ENCODE results near the gene ABHD17C. TPM values are rescaled to one million over a fixed set of nuclear protein-coding genes. Genes with fewer than 3 reads are reported as not detected.

The ABHD17C gene
- total and polyA plus RNA-seq, 2 experiments from 2014 or later, result 11.3 to 23.8 TPM

DNA sequence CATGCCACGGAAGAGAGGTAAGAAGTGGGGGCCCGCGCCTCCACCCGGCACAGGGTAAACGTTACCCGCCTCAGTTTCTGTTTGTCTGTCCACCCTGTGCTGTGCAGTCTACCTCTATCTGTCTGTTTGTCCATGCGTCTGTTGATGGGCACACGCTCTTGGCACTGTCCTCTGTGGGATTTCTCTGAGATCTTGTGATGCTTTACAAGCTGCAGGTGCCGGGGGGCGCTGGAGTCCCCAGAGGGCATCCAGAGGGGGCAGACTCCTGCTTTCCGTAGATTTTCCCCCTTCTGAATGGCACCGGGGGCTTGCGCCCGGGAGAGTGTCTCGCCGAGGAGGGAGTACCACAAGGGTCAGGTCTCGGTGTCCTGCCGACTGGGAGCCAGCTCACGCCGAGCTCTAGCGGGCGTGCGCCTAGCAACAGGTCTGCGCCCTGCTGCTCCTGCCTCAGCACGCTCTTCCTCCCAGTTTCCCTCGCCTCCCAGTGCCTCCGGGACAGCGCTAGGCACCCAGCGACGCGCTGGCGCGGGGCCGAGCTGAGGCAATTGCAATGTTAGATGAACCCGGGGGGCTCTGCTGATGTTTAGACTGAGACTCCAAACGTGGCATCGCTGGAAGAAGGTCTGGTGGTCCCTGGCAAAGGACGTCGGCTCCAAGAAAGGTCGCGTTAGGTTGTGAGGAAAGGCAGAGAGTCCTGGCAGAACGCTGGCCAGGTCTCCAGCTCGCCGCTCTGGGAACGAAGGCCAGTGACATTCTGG is 84.7 kb downstream of the ABHD17C start (continued):
- TF ChIP-seq, protein P1, sequence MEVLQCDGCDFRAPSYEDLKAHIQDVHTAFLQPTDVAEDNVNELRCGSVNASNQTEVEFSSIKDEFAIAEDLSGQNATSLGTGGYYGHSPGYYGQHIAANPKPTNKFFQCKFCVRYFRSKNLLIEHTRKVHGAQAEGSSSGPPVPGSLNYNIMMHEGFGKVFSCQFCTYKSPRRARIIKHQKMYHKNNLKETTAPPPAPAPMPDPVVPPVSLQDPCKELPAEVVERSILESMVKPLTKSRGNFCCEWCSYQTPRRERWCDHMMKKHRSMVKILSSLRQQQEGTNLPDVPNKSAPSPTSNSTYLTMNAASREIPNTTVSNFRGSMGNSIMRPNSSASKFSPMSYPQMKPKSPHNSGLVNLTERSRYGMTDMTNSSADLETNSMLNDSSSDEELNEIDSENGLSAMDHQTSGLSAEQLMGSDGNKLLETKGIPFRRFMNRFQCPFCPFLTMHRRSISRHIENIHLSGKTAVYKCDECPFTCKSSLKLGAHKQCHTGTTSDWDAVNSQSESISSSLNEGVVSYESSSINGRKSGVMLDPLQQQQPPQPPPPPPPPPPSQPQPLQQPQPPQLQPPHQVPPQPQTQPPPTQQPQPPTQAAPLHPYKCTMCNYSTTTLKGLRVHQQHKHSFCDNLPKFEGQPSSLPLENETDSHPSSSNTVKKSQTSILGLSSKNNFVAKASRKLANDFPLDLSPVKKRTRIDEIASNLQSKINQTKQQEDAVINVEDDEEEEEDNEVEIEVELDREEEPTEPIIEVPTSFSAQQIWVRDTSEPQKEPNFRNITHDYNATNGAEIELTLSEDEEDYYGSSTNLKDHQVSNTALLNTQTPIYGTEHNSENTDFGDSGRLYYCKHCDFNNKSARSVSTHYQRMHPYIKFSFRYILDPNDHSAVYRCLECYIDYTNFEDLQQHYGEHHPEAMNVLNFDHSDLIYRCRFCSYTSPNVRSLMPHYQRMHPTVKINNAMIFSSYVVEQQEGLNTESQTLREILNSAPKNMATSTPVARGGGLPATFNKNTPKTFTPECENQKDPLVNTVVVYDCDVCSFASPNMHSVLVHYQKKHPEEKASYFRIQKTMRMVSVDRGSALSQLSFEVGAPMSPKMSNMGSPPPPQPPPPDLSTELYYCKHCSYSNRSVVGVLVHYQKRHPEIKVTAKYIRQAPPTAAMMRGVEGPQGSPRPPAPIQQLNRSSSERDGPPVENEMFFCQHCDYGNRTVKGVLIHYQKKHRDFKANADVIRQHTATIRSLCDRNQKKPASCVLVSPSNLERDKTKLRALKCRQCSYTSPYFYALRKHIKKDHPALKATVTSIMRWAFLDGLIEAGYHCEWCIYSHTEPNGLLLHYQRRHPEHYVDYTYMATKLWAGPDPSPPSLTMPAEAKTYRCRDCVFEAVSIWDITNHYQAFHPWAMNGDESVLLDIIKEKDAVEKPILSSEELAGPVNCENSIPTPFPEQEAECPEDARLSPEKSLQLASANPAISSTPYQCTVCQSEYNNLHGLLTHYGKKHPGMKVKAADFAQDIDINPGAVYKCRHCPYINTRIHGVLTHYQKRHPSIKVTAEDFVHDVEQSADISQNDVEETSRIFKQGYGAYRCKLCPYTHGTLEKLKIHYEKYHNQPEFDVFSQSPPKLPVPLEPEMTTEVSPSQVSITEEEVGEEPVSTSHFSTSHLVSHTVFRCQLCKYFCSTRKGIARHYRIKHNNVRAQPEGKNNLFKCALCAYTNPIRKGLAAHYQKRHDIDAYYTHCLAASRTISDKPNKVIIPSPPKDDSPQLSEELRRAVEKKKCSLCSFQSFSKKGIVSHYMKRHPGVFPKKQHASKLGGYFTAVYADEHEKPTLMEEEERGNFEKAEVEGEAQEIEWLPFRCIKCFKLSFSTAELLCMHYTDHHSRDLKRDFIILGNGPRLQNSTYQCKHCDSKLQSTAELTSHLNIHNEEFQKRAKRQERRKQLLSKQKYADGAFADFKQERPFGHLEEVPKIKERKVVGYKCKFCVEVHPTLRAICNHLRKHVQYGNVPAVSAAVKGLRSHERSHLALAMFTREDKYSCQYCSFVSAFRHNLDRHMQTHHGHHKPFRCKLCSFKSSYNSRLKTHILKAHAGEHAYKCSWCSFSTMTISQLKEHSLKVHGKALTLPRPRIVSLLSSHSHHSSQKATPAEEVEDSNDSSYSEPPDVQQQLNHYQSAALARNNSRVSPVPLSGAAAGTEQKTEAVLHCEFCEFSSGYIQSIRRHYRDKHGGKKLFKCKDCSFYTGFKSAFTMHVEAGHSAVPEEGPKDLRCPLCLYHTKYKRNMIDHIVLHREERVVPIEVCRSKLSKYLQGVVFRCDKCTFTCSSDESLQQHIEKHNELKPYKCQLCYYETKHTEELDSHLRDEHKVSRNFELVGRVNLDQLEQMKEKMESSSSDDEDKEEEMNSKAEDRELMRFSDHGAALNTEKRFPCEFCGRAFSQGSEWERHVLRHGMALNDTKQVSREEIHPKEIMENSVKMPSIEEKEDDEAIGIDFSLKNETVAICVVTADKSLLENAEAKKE (CRISPR knock-in tag; IDR thresholded peaks at IDR 0.05), result no peak
- TF ChIP-seq ZNF114 (CRISPR knock-in tag; IDR thresholded peaks at IDR 0.05), result no peak
- TF ChIP-seq, protein P2, sequence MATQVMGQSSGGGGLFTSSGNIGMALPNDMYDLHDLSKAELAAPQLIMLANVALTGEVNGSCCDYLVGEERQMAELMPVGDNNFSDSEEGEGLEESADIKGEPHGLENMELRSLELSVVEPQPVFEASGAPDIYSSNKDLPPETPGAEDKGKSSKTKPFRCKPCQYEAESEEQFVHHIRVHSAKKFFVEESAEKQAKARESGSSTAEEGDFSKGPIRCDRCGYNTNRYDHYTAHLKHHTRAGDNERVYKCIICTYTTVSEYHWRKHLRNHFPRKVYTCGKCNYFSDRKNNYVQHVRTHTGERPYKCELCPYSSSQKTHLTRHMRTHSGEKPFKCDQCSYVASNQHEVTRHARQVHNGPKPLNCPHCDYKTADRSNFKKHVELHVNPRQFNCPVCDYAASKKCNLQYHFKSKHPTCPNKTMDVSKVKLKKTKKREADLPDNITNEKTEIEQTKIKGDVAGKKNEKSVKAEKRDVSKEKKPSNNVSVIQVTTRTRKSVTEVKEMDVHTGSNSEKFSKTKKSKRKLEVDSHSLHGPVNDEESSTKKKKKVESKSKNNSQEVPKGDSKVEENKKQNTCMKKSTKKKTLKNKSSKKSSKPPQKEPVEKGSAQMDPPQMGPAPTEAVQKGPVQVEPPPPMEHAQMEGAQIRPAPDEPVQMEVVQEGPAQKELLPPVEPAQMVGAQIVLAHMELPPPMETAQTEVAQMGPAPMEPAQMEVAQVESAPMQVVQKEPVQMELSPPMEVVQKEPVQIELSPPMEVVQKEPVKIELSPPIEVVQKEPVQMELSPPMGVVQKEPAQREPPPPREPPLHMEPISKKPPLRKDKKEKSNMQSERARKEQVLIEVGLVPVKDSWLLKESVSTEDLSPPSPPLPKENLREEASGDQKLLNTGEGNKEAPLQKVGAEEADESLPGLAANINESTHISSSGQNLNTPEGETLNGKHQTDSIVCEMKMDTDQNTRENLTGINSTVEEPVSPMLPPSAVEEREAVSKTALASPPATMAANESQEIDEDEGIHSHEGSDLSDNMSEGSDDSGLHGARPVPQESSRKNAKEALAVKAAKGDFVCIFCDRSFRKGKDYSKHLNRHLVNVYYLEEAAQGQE (IDR thresholded peaks at IDR 0.05; ENCODE audit: unreplicated experiment), result no peak
